CD4-positive, alpha-beta T cell (primary cell): ENCODE data around the gene PROCA1. TPM values are rescaled to one million over a fixed set of nuclear protein-coding genes. Genes with fewer than 3 reads are reported as not detected.
A peak's percentile ranks its signal among the peaks of the same experiment; 100 is the strongest.

Experiments used
- ATAC-seq: fragments of 200-7000 bp; cut with Tn5 transposase; one replicate; pipeline ENCODE4 v1.10.0; 2022; ENCODE audit warnings: mild to moderate bottlenecking; ENCODE audit not compliant: poor library complexity
- CTCF ChIA-PET: fragments of 350-600 bp; sonication (Branson Sonifier 250); formaldehyde crosslinking; loops from one replicate; lab custom pipeline; 2021; ENCODE audit warnings: antibody characterized with exemption, inconsistent platforms; lab: Charles Lee
- POLR2A ChIA-PET: fragments of 350-600 bp; sonication (Branson Sonifier 250); formaldehyde crosslinking; loops from one replicate; lab custom pipeline; 2021; ENCODE audit warnings: antibody characterized with exemption, inconsistent platforms; lab: Charles Lee
- DNase-seq, 14 experiments: peaks; one replicate each; pipeline ENCODE4 v3.0.0-alpha.2; 2013 to 2020; ENCODE audit warnings: mixed read lengths in 2 of 14
- H3K27ac ChIP-seq, 2 donors: one replicate each; pipeline versions ENCODE4 v1.5.1 to v1.7.0; 2013; ENCODE audit warnings: low read length in 2 of 2, low read depth in 1 of 2, mild to moderate bottlenecking in 1 of 2
- H3K27me3 ChIP-seq, 2 experiments: 1 replicate in 1 of 2; 2 replicates in 1 of 2; pipeline versions ENCODE4 v1.6.1 to v1.7.0; 2013; ENCODE audit warnings: low read length in 2 of 2, control low read depth in 1 of 2, mild to moderate bottlenecking in 1 of 2, moderate library complexity in 1 of 2; ENCODE audit not compliant: insufficient read depth in 2 of 2, control insufficient read depth in 1 of 2
- H3K36me3 ChIP-seq: one replicate; pipeline ENCODE4 v1.6.1; 2013; ENCODE audit warnings: low read length, control low read depth; ENCODE audit not compliant: insufficient read depth
- H3K4me1 ChIP-seq: one replicate; pipeline ENCODE4 v1.6.1; 2013; ENCODE audit warnings: low read length, control low read depth; ENCODE audit not compliant: insufficient read depth
- H3K4me3 ChIP-seq: one replicate; pipeline ENCODE4 v1.5.1; 2013; ENCODE audit warnings: mild to moderate bottlenecking, low read length, moderate library complexity
- H3K9me3 ChIP-seq, 2 experiments: 1 replicate in 1 of 2; 2 replicates in 1 of 2; pipeline versions ENCODE4 v1.6.1 to v1.7.0; 2013; ENCODE audit warnings: low read length in 2 of 2, mild to moderate bottlenecking in 2 of 2, control low read depth in 1 of 2, moderate library complexity in 1 of 2; ENCODE audit not compliant: control insufficient read depth in 1 of 2, insufficient read depth in 1 of 2
- H3K27ac Mint-ChIP-seq: one replicate; pipeline ENCODE4 v1.8.0; 2020; ENCODE audit warnings: mixed read lengths
- H3K27me3 Mint-ChIP-seq: one replicate; pipeline ENCODE4 v1.8.0; 2021; ENCODE audit warnings: mixed read lengths
- H3K36me3 Mint-ChIP-seq: one replicate; pipeline ENCODE4 v1.8.0; 2021; ENCODE audit warnings: low read depth, mixed read lengths
- H3K4me1 Mint-ChIP-seq: one replicate; pipeline ENCODE4 v1.8.0; 2021; ENCODE audit warnings: low read depth, mixed read lengths
- H3K4me3 Mint-ChIP-seq: one replicate; pipeline ENCODE4 v1.8.0; 2020; ENCODE audit warnings: mild to moderate bottlenecking, mixed read lengths
- H3K9me3 Mint-ChIP-seq: one replicate; pipeline ENCODE4 v1.8.0; 2020; ENCODE audit warnings: mixed read lengths
- CTCF ChIP-seq: fragments of 200-600 bp; IDR thresholded peaks from one replicate; pipeline ENCODE4 v1.8.0; 2022; ENCODE audit warnings: antibody characterized with exemption, mild to moderate bottlenecking
- intact Hi-C, 2 experiments: fragments of 100-400 bp; cut with DNase I in 1 of 2; cut with micrococcal nuclease in 1 of 2; formaldehyde crosslinking; loops; one replicate each; pipeline versions ENCODE4 v1.15.1 to v1.9.0; 2023 to 2025; cut with DNase I, micrococcal nuclease
- total RNA-seq, 174 experiments: library from RNA in 2 of 174; stranded (reverse) in 2 of 174; gene quantifications; one replicate each; pipeline ENCODE4 v1.2.3 and lab custom pipeline; 2021 to 2026

Gene PROCA1
- total RNA-seq, 2 experiments from 2014 or later = 3.5 to 4.1 TPM

GRCh38 chr17:28682655-28683054, 29.0 kb downstream of the PROCA1 start:
- CTCF ChIA-PET = no interaction called here
- intact Hi-C loops = no loop called here
- POLR2A ChIA-PET = no interaction called here

GRCh38 chr17:28675980-28676379, 35.7 kb downstream of the PROCA1 start:
- peak in 2 of 14 experiments; percentile 35 to 43 for DNase-seq
- ChIA-PET POLR2A (interaction anchor here (0.8 to 1.7 kb wide), 2 partner anchors 14 to 29 kb away, joined by 3 to 6 read pairs; partner anchors contain the start of genes SDF2 and SUPT6H), CTCF (interaction anchor here (1.2 kb wide), 1 partner anchor 29 kb away, joined by 5 read pairs; no protein-coding TSS in a partner anchor)
- Mint-ChIP-seq H3K36me3 (peaks cover 92% of the 10 kb centered on the region), H3K27me3 (no peaks in the 10 kb centered on the region), H3K4me3 (no peak overlapping the region), H3K27ac (no peak overlapping the region), H3K4me1 (no peaks in the 10 kb centered on the region), H3K9me3 (no peaks in the 10 kb centered on the region)
- Histone ChIP-seq H3K27ac (no peak overlapping the region), H3K4me3 (no peak overlapping the region), H3K36me3 (peaks cover 93% of the 10 kb centered on the region), H3K27me3 (no peaks in the 10 kb centered on the region), H3K9me3 (no peaks in the 10 kb centered on the region), H3K4me1 (no peaks in the 10 kb centered on the region)
- intact Hi-C loops = no loop called here
- ATAC-seq = peak; percentile 57
- TF ChIP-seq CTCF = no peak

More at GRCh38 chr17:28682655-28683054, 29.0 kb downstream of the PROCA1 start:
- H3K36me3 Mint-ChIP-seq = peaks cover 91% of the 10 kb centered on the region
- H3K27ac ChIP-seq = no peak overlapping the region
- no peaks in the 10 kb centered on the region for H3K27me3 ChIP-seq
- H3K4me3 ChIP-seq = no peak overlapping the region
- H3K27me3 Mint-ChIP-seq = no peaks in the 10 kb centered on the region
- no peak for DNase-seq
- H3K36me3 ChIP-seq = peaks cover 94% of the 10 kb centered on the region
- H3K4me1 ChIP-seq = no peaks in the 10 kb centered on the region
- TF ChIP-seq CTCF = no peak
- no peak overlapping the region for H3K27ac Mint-ChIP-seq
- ATAC-seq = no peak
- no peaks in the 10 kb centered on the region for H3K9me3 Mint-ChIP-seq
- H3K9me3 ChIP-seq = no peaks in the 10 kb centered on the region
- no peak overlapping the region for H3K4me3 Mint-ChIP-seq
- H3K4me1 Mint-ChIP-seq = no peaks in the 10 kb centered on the region

GRCh38 chr17:28675490-28675889, 36.2 kb downstream of the PROCA1 start:
- ChIA-PET POLR2A (interaction anchor here (0.8 to 1.7 kb wide), 2 partner anchors 14 to 29 kb away, joined by 3 to 6 read pairs; partner anchors contain the start of genes SDF2 and SUPT6H), CTCF (interaction anchor here (1.2 kb wide), 1 partner anchor 29 kb away, joined by 5 read pairs; no protein-coding TSS in a partner anchor)
- Histone ChIP-seq H3K36me3 (peaks cover 92% of the 10 kb centered on the region), H3K4me3 (no peak overlapping the region), H3K27me3 (no peaks in the 10 kb centered on the region), H3K27ac (no peak overlapping the region), H3K4me1 (no peaks in the 10 kb centered on the region), H3K9me3 (no peaks in the 10 kb centered on the region)
- Mint-ChIP-seq H3K4me1 (no peaks in the 10 kb centered on the region), H3K27me3 (no peaks in the 10 kb centered on the region), H3K9me3 (no peaks in the 10 kb centered on the region), H3K4me3 (no peak overlapping the region), H3K27ac (no peak overlapping the region), H3K36me3 (peaks cover 93% of the 10 kb centered on the region)
- intact Hi-C loops = no loop called here
- TF ChIP-seq CTCF = no peak
- no peak for ATAC-seq
- DNase-seq = no peak
